Naive thymus-derived CD4-positive, alpha-beta T cell (primary cell): ENCODE measurements around the gene MYOZ1. TPM values are rescaled to one million over a fixed set of nuclear protein-coding genes. Genes with fewer than 3 reads are reported as not detected.
"Not testable (repeated sequence)": the region's sequence is repeated elsewhere in the genome, so short reads cannot be mapped to it uniquely, and the experiment has no call there.

ENCODE experiments used
- ATAC-seq: fragments of 150-1000 bp; cut with Tn5 transposase; 2 replicates; pipeline ENCODE4 v1.10.0; 2021; ENCODE audit warnings: mild to moderate bottlenecking, moderate library complexity
- CTCF ChIA-PET: fragments of 350-600 bp; sonication (Branson Sonifier 250); formaldehyde crosslinking; loops from one replicate; lab custom pipeline; 2021; ENCODE audit warnings: antibody characterized with exemption; lab: Charles Lee
- POLR2A ChIA-PET: fragments of 350-600 bp; sonication (Branson Sonifier 250); formaldehyde crosslinking; loops from one replicate; lab custom pipeline; 2021; ENCODE audit warnings: antibody characterized with exemption, inconsistent platforms; lab: Charles Lee
- DNase-seq, 9 donors: peaks; one replicate each; pipeline versions ENCODE4 v3.0.0 to v3.0.0-alpha.2; 2020 to 2022; ENCODE audit warnings: mixed read lengths in 1 of 9
- H3K27ac ChIP-seq: one replicate; pipeline ENCODE4 v1.7.0; 2013; ENCODE audit warnings: mild to moderate bottlenecking, low read depth, low read length, moderate library complexity
- H3K27me3 ChIP-seq, 2 donors: one replicate each; pipeline ENCODE4 v1.7.0; 2013; ENCODE audit warnings: low read length in 2 of 2, mild to moderate bottlenecking in 2 of 2, moderate library complexity in 2 of 2; ENCODE audit not compliant: control insufficient read depth in 2 of 2, insufficient read depth in 2 of 2
- H3K36me3 ChIP-seq, 3 experiments: 1 replicate in 2 of 3; 2 replicates in 1 of 3; pipeline ENCODE4 v1.7.0; 2013; ENCODE audit warnings: low read length in 3 of 3, mild to moderate bottlenecking in 3 of 3, moderate library complexity in 1 of 3; ENCODE audit not compliant: insufficient read depth in 3 of 3, control insufficient read depth in 2 of 3
- H3K4me1 ChIP-seq, 2 donors: one replicate each; pipeline ENCODE4 v1.7.0; 2013; ENCODE audit warnings: low read length in 2 of 2, mild to moderate bottlenecking in 2 of 2, moderate library complexity in 1 of 2; ENCODE audit not compliant: control insufficient read depth in 2 of 2, insufficient read depth in 2 of 2
- H3K4me3 ChIP-seq: 2 replicates; pipeline ENCODE4 v1.7.0; 2013; ENCODE audit warnings: mild to moderate bottlenecking, low read length
- H3K9me3 ChIP-seq, 3 experiments: 1 replicate in 2 of 3; 2 replicates in 1 of 3; pipeline ENCODE4 v1.7.0; 2013; ENCODE audit warnings: low read length in 3 of 3; ENCODE audit not compliant: control insufficient read depth in 2 of 3
- H3K27ac Mint-ChIP-seq, 9 donors: one replicate each; pipeline ENCODE4 v1.8.0; 2020 to 2022; ENCODE audit warnings: mixed read lengths in 9 of 9, mild to moderate bottlenecking in 8 of 9, moderate library complexity in 5 of 9, inconsistent platforms in 2 of 9
- H3K27me3 Mint-ChIP-seq, 5 donors: one replicate each; pipeline ENCODE4 v1.8.0; 2021 to 2022; ENCODE audit warnings: mixed read lengths in 5 of 5, mild to moderate bottlenecking in 1 of 5
- H3K36me3 Mint-ChIP-seq, 5 donors: one replicate each; pipeline ENCODE4 v1.8.0; 2020 to 2022; ENCODE audit warnings: mixed read lengths in 5 of 5, mild to moderate bottlenecking in 3 of 5, inconsistent platforms in 1 of 5
- H3K4me1 Mint-ChIP-seq, 7 donors: one replicate each; pipeline ENCODE4 v1.8.0; 2020 to 2022; ENCODE audit warnings: mixed read lengths in 7 of 7, mild to moderate bottlenecking in 3 of 7, inconsistent platforms in 1 of 7
- H3K4me3 Mint-ChIP-seq, 10 donors: one replicate each; pipeline ENCODE4 v1.8.0; 2020 to 2022; ENCODE audit warnings: mild to moderate bottlenecking in 10 of 10, mixed read lengths in 10 of 10, moderate library complexity in 6 of 10, inconsistent platforms in 2 of 10
- H3K9me3 Mint-ChIP-seq, 11 donors: one replicate each; pipeline ENCODE4 v1.8.0; 2020 to 2022; ENCODE audit warnings: mixed read lengths in 11 of 11, mild to moderate bottlenecking in 4 of 11, inconsistent platforms in 1 of 11, moderate library complexity in 1 of 11
- intact Hi-C, 2 donors: fragments of 100-400 bp; cut with micrococcal nuclease; formaldehyde crosslinking; loops; one replicate each; pipeline ENCODE4 v1.15.1; 2023
- polyA plus RNA-seq, 2 donors: library from polyadenylated mRNA; unstranded; fragments of 300-500 nt; fragmentation: Illumina TruSeq; gene quantifications; one replicate each; pipeline ENCODE4 v1.2.3, GENCODE V29; 2021
- total RNA-seq, 6 experiments: library from RNA in 5 of 6; stranded (reverse) in 5 of 6; gene quantifications; 1 replicate in 5 of 6; 2 replicates in 1 of 6; pipeline ENCODE4 v1.2.3 and lab custom pipeline; 2021 to 2026

The MYOZ1 gene
- total and polyA plus RNA-seq, 7 experiments from 2014 or later = not detected

DNA sequence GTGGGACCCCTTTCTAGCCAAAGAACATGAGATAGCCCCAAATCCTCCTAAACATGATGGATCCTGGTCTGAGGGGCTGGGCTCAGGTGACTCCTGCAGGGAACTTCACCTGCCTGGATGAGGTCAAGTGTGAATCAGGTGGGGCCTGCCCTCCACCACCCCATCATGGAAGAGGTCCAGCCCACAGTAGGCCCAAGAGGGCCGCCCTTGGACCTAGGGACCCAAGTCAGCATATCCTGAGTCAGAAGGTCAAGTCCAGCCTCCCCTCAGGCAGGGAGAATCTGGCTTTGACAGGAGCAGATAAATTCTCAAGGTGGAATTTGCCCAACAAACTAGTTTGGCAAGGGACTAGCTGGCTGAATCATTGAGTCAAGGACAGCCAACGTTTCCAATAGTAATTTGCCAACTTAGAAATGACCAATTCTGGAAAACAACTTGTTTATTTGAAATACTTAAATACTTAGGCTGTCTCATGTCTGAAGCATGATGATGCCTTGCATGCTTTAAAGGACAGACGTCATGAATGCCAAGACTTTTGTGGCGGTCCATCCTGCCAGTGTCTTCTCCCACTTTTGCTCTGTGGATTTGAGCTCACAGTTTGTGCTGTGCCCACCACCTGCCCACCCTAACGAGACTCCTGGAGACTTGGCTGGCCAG is 25.0 kb upstream of the MYOZ1 start:
- H3K4me1 ChIP-seq, H3K4me1 Mint-ChIP-seq, H3K27me3 Mint-ChIP-seq, intact Hi-C loops, H3K9me3 Mint-ChIP-seq, H3K27ac Mint-ChIP-seq, H3K4me3 Mint-ChIP-seq, CTCF ChIA-PET, ATAC-seq, H3K4me3 ChIP-seq, H3K36me3 Mint-ChIP-seq, DNase-seq, H3K36me3 ChIP-seq, POLR2A ChIA-PET, H3K9me3 ChIP-seq, H3K27ac ChIP-seq, H3K27me3 ChIP-seq: not testable (repeated sequence)

DNA sequence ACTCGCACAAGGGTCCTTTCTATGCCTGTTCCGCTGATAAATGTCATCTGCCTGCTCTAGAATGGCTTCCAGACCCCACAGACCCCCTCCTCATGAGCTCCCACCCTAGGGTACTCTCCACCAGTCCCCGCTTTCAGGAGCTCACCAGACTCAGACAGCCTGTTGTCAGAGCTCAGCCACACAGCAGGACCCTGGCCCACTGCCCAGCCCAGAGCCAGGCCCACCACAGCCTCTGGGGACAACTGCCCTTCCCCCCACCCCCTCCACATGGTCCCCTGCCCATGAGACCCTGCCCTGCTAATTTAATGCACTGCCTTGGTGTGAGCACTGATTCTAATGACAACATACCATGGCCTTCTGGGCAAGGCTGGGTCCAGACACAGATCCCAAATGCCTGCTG is 24.3 kb upstream of the MYOZ1 start:
- H3K9me3 ChIP-seq, H3K4me1 Mint-ChIP-seq, H3K36me3 ChIP-seq, intact Hi-C loops, POLR2A ChIA-PET, H3K4me1 ChIP-seq, H3K9me3 Mint-ChIP-seq, CTCF ChIA-PET, H3K27ac Mint-ChIP-seq, DNase-seq, H3K4me3 ChIP-seq, H3K27ac ChIP-seq, H3K27me3 Mint-ChIP-seq, H3K27me3 ChIP-seq, H3K36me3 Mint-ChIP-seq, H3K4me3 Mint-ChIP-seq, ATAC-seq: not testable (repeated sequence)

DNA sequence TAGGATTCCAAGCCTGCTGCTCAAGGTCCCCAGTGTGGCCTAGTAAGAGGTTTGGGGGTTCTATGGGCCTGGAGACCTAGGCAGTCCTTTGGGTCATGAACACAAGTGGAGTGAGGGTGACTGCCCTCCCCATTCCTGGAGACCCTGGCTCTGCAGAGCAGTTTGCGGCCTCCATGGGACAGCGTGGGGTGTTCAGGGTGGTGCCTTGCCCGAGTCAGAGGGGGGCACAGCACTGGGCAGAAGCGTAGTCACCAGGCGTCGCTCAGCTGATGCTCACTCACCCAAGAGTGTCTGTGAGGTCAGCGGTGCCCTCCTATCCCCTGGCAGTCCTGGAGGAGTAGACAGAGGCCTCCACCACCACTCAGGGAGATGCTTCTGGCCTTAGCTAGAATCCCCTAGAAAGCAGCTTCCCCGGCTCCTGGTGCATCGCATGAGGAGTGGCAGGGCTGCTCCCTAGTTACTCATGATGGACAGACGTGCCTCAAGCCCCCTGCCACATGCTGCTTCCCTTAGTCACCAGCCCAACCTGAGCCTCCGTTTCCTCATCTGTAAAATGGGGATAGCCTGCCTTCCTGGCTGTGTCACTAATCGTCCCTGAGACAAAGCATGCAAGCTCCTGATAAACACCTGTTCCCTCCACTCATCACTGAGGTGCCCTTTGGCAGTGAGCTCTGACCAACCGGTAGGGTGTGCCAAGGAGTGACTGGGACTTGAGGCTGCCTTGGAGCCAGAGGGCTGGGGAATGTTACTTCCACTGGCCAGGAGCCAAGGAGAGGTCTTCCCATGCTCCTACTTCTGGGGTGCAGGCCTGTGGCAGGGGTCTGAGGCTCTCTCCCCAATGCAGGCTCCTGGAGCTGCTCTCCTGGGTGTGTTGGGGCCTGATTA is 23.1 kb upstream of the MYOZ1 start:
- H3K27me3 ChIP-seq, H3K9me3 ChIP-seq, H3K36me3 ChIP-seq, CTCF ChIA-PET, H3K36me3 Mint-ChIP-seq, H3K9me3 Mint-ChIP-seq, H3K4me1 Mint-ChIP-seq, H3K27ac Mint-ChIP-seq, H3K4me1 ChIP-seq, DNase-seq, POLR2A ChIA-PET, H3K27ac ChIP-seq, intact Hi-C loops, H3K27me3 Mint-ChIP-seq, H3K4me3 Mint-ChIP-seq, H3K4me3 ChIP-seq, ATAC-seq: not testable (repeated sequence)

DNA sequence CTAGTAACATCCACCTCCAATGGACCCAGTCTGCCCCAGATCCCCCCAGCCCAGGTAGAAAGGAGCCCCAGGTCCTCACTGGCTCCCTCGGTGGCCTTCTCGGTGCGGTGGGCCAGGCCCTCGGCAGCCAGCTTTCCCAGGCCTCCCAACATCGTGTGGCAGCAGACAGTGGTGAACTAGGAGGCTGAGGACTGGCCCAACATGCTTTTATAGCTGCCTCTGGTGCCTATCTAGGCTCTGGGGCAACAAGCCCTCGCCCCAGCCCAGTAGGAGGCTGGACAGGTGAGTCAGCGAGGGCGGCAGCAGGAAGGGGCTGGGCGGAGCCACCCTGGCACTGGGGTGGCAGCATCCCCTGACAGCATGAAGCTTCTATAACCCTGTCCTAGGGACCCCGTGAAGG is 22.3 kb upstream of the MYOZ1 start:
- H3K36me3 ChIP-seq, H3K4me3 Mint-ChIP-seq, H3K27ac Mint-ChIP-seq, ATAC-seq, H3K4me3 ChIP-seq, H3K4me1 ChIP-seq, H3K36me3 Mint-ChIP-seq, H3K9me3 Mint-ChIP-seq, H3K27ac ChIP-seq, intact Hi-C loops, H3K27me3 Mint-ChIP-seq, DNase-seq, POLR2A ChIA-PET, H3K4me1 Mint-ChIP-seq, CTCF ChIA-PET, H3K27me3 ChIP-seq, H3K9me3 ChIP-seq: not testable (repeated sequence)

DNA sequence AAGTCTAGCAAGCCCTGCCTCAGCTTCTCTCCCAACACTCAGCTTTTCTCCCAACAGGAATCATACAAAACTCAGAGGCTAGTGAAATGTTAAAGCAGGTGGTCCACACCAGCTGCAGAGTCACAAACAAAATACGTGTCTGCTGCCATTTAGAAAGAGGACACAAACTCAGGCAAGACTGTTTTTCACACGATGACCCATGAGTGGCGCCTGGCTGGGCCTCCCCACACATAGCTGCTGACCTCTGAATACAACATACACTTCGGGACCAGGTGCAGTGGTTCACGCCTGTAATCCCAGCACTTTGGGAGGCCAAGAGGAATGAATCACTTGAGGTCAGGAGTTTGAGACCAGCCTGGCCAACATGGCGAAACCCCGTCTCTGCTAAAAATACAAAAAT is 21.4 kb upstream of the MYOZ1 start:
- H3K9me3 Mint-ChIP-seq, H3K4me3 Mint-ChIP-seq, H3K27me3 Mint-ChIP-seq, intact Hi-C loops, H3K9me3 ChIP-seq, H3K4me1 Mint-ChIP-seq, H3K27ac Mint-ChIP-seq, CTCF ChIA-PET, H3K4me3 ChIP-seq, DNase-seq, POLR2A ChIA-PET, H3K36me3 Mint-ChIP-seq, H3K36me3 ChIP-seq, H3K27ac ChIP-seq, H3K4me1 ChIP-seq, ATAC-seq, H3K27me3 ChIP-seq: not testable (repeated sequence)

DNA sequence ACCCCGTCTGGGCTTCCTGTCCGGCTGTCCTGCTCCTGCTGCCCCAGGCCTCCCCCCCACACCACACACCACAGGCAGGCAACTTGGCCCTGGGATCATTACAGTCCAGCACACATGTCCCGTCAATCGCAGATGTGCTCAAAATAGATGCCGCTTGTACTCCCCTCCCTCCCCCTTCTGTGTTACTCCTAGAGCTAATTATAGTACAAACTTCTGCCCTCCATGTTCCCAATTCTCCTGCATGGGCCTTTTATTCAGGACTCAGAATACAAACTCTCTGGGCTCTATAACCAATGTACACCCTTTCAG is 14.7 kb upstream of the MYOZ1 start, which contains the start of gene SYNPO2L:
Gene SYNPO2L, minus strand, starts transcription at position 40 of the 309 bp plus-strand sequence. CDS start 107 bp downstream, outside the sequence.
- intact Hi-C loops = no loop called here
- no peaks in the 10 kb centered on the region for H3K27me3 ChIP-seq
- no peaks in the 10 kb centered on the region for H3K9me3 ChIP-seq
- ATAC-seq (no peak), DNase-seq (no peak)
- peaks cover 0 to 6% (median 0%) of the 10 kb centered on the region in 7 donors for H3K4me1 Mint-ChIP-seq
- no peak within 1 kb of the TSS for H3K27ac Mint-ChIP-seq
- no peaks in the 10 kb centered on the region for H3K36me3 ChIP-seq
- H3K36me3 Mint-ChIP-seq = no peaks in the 10 kb centered on the region
- no peaks in the 10 kb centered on the region for H3K9me3 Mint-ChIP-seq
- ChIA-PET CTCF (no interaction called here), POLR2A (no interaction called here)
- H3K4me3 ChIP-seq = no peak within 1 kb of the TSS
- no peaks in the 10 kb centered on the region for H3K4me1 ChIP-seq
- no peak within 1 kb of the TSS for H3K27ac ChIP-seq
- H3K4me3 Mint-ChIP-seq = no peak within 1 kb of the TSS
- no peaks in the 10 kb centered on the region for H3K27me3 Mint-ChIP-seq
